Measurements from ENCODE around the gene C1R.

Gene C1R

GRCh38 chr12:7116196-7116595, 24.0 kb upstream of the C1R start:
- no peak for TF ChIP-seq CTCF (IDR thresholded peaks at IDR 0.05; ENCODE audit: low read length)
- no peak for TF ChIP-seq EZH2 (IDR thresholded peaks at IDR 0.05; ENCODE audit: borderline replicate concordance, low read length)
- H3K4me3 ChIP-seq (ENCODE audit: low read depth, low read length, poor library complexity, severe bottlenecking) = no peak overlapping the region
- H4K20me1 ChIP-seq (ENCODE audit: insufficient read depth, low read length) = no peaks in the 10 kb centered on the region
- no peaks in the 10 kb centered on the region for H3K79me2 ChIP-seq (ENCODE audit: insufficient read depth, low read length)
- no peak overlapping the region for H3K4me2 ChIP-seq (ENCODE audit: low read length)
- no peak overlapping the region for H2AFZ ChIP-seq (ENCODE audit: low read length)
- H3K9me3 ChIP-seq (ENCODE audit: low read length) = no peaks in the 10 kb centered on the region
- H3K27ac ChIP-seq (ENCODE audit: low read depth, low read length, poor library complexity, severe bottlenecking) = no peak overlapping the region
- H3K36me3 ChIP-seq (ENCODE audit: insufficient read depth, low read length) = no peaks in the 10 kb centered on the region
- no peaks in the 10 kb centered on the region for H3K27me3 ChIP-seq (ENCODE audit: insufficient read depth, low read length)
- H3K9ac ChIP-seq (ENCODE audit: low read length) = no peak overlapping the region
- no peaks in the 10 kb centered on the region for H3K4me1 ChIP-seq (ENCODE audit: insufficient read depth, low read length, severe bottlenecking)
- H3F3A ChIP-seq (ENCODE audit: insufficient read depth, low read length) = no peaks in the 10 kb centered on the region
- no peaks in the 10 kb centered on the region for H3K9me2 ChIP-seq (ENCODE audit: low read depth, low read length)

GRCh38 chr12:7114851-7115250, 22.6 kb upstream of the C1R start:
- no peaks in the 10 kb centered on the region for H3K9me3 ChIP-seq (ENCODE audit: low read length)

GRCh38 chr12:7114008-7114407, 21.8 kb upstream of the C1R start:
- H3K4me3 ChIP-seq (ENCODE audit: low read depth, low read length, poor library complexity, severe bottlenecking) = no peak overlapping the region
- no peaks in the 10 kb centered on the region for H3K4me1 ChIP-seq (ENCODE audit: insufficient read depth, low read length, severe bottlenecking)
- TF ChIP-seq CTCF (IDR thresholded peaks at IDR 0.05; ENCODE audit: low read length) = no peak
- TF ChIP-seq EZH2 (IDR thresholded peaks at IDR 0.05; ENCODE audit: borderline replicate concordance, low read length) = no peak
- no peak overlapping the region for H2AFZ ChIP-seq (ENCODE audit: low read length)
- H3K4me2 ChIP-seq (ENCODE audit: low read length) = no peak overlapping the region
- H3K79me2 ChIP-seq (ENCODE audit: insufficient read depth, low read length) = no peaks in the 10 kb centered on the region
- no peaks in the 10 kb centered on the region for H3K9me2 ChIP-seq (ENCODE audit: low read depth, low read length)
- H3K36me3 ChIP-seq (ENCODE audit: insufficient read depth, low read length) = no peaks in the 10 kb centered on the region
- H3K9me3 ChIP-seq (ENCODE audit: low read length) = no peaks in the 10 kb centered on the region
- no peak overlapping the region for H3K9ac ChIP-seq (ENCODE audit: low read length)
- no peak overlapping the region for H3K27ac ChIP-seq (ENCODE audit: low read depth, low read length, poor library complexity, severe bottlenecking)
- H3F3A ChIP-seq (ENCODE audit: insufficient read depth, low read length) = no peaks in the 10 kb centered on the region
- H4K20me1 ChIP-seq (ENCODE audit: insufficient read depth, low read length) = no peaks in the 10 kb centered on the region
- no peaks in the 10 kb centered on the region for H3K27me3 ChIP-seq (ENCODE audit: insufficient read depth, low read length)

More at GRCh38 chr12:7114851-7115250, 22.6 kb upstream of the C1R start:
- no peaks in the 10 kb centered on the region for H3K79me2 ChIP-seq (ENCODE audit: insufficient read depth, low read length)
- H4K20me1 ChIP-seq (ENCODE audit: insufficient read depth, low read length) = no peaks in the 10 kb centered on the region
- no peaks in the 10 kb centered on the region for H3K27me3 ChIP-seq (ENCODE audit: insufficient read depth, low read length)
- H3K9me2 ChIP-seq (ENCODE audit: low read depth, low read length) = no peaks in the 10 kb centered on the region
- H3K4me1 ChIP-seq (ENCODE audit: insufficient read depth, low read length, severe bottlenecking) = no peaks in the 10 kb centered on the region
- no peaks in the 10 kb centered on the region for H3F3A ChIP-seq (ENCODE audit: insufficient read depth, low read length)
- no peak overlapping the region for H3K4me2 ChIP-seq (ENCODE audit: low read length)
- no peak overlapping the region for H3K9ac ChIP-seq (ENCODE audit: low read length)
- H3K4me3 ChIP-seq (ENCODE audit: low read depth, low read length, poor library complexity, severe bottlenecking) = no peak overlapping the region
- H3K27ac ChIP-seq (ENCODE audit: low read depth, low read length, poor library complexity, severe bottlenecking) = no peak overlapping the region
- TF ChIP-seq CTCF (IDR thresholded peaks at IDR 0.05; ENCODE audit: low read length) (no peak), EZH2 (IDR thresholded peaks at IDR 0.05; ENCODE audit: borderline replicate concordance, low read length) (no peak)
- H3K36me3 ChIP-seq (ENCODE audit: insufficient read depth, low read length) = no peaks in the 10 kb centered on the region
- H2AFZ ChIP-seq (ENCODE audit: low read length) = no peak overlapping the region
